RWPE1 (cell line): ENCODE measurements around the gene PSPH.
A peak's percentile ranks its signal among the peaks of the same experiment; 100 is the strongest.
"Not testable (repeated sequence)": the region's sequence is repeated elsewhere in the genome, so short reads cannot be mapped to it uniquely, and the experiment has no call there.

Experiments
- CTCF ChIA-PET: fragments of 350-600 bp; sonication (Branson Sonifier 250); formaldehyde crosslinking; extraction: SDS; loops from one replicate; lab custom pipeline; 2021; lab: Yijun Ruan, JAX
- POLR2A ChIA-PET: fragments of 400-600 bp; formaldehyde crosslinking; extraction: SDS; loops from one replicate; lab custom pipeline; 2020; ENCODE audit warnings: antibody characterized with exemption; ENCODE audit not compliant: low non-redundant PET; lab: Yijun Ruan, JAX
- DNase-seq: peaks from one replicate; pipeline ENCODE4 v3.0.0; 2012; ENCODE audit warnings: low spot score
- H3K27ac ChIP-seq: fragments of 450-650 bp; 2 replicates; pipeline ENCODE4 v1.5.1; 2017
- TF ChIP-seq, protein P1 (sequence below): fragments of 450-650 bp; conservative IDR thresholded peaks from 2 replicates; pipeline ENCODE4 v1.5.1; 2017; ENCODE audit warnings: low read depth, mild to moderate bottlenecking

Gene PSPH

DNA sequence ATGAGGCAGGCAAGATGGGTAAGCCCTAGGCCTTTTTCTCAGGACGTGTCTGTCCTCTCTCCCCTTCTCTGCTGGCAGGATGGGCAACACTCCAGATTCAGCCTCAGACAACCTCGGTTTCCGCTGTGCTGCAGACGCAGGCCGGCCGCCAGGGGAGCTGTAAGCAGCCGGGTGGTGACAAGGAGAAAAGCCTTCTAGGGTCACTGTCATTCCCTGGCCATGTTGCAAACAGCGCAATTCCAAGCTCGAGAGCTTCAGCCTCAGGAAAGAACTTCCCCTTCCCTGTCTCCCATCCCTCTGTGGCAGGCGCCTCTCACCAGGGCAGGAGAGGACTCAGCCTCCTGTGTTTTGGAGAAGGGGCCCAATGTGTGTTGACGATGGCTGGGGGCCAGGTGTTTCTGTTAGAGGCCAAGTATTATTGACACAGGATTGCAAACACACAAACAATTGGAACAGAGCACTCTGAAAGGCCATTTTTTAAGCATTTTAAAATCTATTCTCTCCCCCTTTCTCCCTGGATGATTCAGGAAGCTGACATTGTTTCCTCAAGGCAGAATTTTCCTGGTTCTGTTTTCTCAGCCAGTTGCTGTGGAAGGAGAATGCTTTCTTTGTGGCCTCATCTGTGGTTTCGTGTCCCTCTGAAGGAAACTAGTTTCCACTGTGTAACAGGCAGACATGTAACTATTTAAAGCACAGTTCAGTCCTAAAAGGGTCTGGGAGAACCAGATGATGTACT lies 28.4 kb upstream of the PSPH start:
- ChIA-PET POLR2A (interaction anchor here (0.6 kb wide), 1 partner anchor 122 kb away, joined by 3 read pairs; no protein-coding TSS in a partner anchor), CTCF (no interaction called here)
- peak overlapping the region; percentile 61 for H3K27ac ChIP-seq
- DNase-seq: no peak
- TF ChIP-seq, protein P1, sequence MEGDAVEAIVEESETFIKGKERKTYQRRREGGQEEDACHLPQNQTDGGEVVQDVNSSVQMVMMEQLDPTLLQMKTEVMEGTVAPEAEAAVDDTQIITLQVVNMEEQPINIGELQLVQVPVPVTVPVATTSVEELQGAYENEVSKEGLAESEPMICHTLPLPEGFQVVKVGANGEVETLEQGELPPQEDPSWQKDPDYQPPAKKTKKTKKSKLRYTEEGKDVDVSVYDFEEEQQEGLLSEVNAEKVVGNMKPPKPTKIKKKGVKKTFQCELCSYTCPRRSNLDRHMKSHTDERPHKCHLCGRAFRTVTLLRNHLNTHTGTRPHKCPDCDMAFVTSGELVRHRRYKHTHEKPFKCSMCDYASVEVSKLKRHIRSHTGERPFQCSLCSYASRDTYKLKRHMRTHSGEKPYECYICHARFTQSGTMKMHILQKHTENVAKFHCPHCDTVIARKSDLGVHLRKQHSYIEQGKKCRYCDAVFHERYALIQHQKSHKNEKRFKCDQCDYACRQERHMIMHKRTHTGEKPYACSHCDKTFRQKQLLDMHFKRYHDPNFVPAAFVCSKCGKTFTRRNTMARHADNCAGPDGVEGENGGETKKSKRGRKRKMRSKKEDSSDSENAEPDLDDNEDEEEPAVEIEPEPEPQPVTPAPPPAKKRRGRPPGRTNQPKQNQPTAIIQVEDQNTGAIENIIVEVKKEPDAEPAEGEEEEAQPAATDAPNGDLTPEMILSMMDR: no peak; the same call in 1 of the 2 replicates

DNA sequence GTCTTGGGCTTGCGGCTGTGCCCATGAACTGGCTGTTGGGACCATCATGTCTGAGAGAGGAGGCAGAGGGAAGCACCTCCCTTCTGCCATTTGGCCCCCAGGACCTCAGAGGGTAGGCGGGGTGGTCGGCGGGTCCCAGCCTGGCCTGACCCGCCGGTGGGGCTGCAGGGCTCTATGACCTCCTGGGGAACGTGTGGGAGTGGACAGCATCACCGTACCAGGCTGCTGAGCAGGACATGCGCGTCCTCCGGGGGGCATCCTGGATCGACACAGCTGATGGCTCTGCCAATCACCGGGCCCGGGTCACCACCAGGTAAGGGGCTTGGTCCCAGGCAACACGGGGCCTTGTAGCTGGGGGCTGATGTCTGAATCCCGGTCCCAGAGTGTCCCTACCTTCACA lies 27.0 kb upstream of the PSPH start:
- TF ChIP-seq, protein P1: no peak
- ChIA-PET POLR2A (no interaction called here), CTCF (no interaction called here)
- no peak for DNase-seq
- H3K27ac ChIP-seq: no peak overlapping the region

DNA sequence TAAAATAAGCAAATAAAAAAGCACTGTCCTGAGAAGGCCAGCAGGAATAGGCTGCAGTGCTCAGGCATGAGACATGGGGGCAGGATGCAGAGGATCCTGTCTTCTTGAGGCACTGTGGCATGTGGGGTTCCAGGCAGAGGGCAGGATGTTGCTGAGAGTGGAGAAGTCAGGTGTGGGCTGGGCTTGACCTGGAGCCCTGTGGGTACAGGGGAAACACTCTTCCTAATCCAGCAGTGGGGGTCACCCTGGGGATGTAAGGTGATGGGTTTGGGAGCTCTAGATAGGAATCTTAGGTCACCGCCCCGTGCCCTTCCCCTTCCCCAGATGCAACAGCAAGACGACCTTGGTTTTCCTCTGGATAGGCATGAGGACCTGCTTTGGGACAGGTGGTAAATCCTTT lies 26.4 kb upstream of the PSPH start:
- no peak overlapping the region for H3K27ac ChIP-seq
- ChIA-PET POLR2A (no interaction called here), CTCF (no interaction called here)
- TF ChIP-seq, protein P1: no peak
- no peak for DNase-seq

DNA sequence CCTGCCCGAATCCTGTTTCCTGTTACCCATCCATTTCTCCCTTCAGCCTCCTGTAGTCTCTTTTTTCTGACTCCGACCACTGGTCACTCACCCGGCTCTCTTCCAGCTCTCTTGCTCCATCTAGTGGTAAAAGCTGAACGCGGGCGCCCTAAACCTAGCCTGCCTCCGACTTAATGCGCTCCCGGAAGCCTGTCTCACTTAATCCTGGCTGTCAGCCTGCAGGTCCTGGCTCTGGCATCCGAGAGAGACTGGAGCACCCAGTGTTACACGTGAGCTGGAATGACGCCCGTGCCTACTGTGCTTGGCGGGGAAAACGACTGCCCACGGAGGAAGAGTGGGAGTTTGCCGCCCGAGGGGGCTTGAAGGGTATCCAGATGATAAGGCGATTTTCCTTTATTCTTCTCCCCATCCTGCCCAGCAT lies 23.1 kb upstream of the PSPH start:
- POLR2A ChIA-PET: no interaction called here
- DNase-seq: peak; percentile 82
- CTCF ChIA-PET: interaction anchor here (0.6 to 1.2 kb wide), 7 partner anchors 18 to 433 kb away, joined by 3 to 6 read pairs (median 4); partner anchors contain the start of gene PHKG1
- H3K27ac ChIP-seq: peak overlapping the region; percentile 54
- TF ChIP-seq, protein P1: peak; percentile 96

DNA sequence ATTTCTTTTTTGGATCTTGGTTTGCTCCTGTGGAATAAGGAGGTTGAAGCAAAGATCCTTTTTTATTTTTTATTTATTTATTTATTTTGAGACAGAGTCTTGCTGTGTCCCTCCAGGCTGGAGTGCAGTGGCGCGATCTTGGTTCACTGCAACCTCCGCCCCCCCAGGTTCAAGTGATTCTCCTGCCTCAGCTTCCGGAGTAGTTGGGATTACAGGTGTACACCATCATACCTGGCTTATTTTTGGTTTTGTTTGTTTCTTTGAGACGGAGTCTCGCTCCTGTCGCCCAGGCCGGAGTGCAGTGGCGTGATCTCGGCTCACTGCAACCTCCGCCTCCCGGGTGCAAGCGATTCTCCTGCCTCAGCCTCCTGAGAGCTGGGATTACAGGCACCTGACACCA lies 15.1 kb upstream of the PSPH start:
- CTCF ChIA-PET, H3K27ac ChIP-seq, POLR2A ChIA-PET, DNase-seq: not testable (repeated sequence)

DNA sequence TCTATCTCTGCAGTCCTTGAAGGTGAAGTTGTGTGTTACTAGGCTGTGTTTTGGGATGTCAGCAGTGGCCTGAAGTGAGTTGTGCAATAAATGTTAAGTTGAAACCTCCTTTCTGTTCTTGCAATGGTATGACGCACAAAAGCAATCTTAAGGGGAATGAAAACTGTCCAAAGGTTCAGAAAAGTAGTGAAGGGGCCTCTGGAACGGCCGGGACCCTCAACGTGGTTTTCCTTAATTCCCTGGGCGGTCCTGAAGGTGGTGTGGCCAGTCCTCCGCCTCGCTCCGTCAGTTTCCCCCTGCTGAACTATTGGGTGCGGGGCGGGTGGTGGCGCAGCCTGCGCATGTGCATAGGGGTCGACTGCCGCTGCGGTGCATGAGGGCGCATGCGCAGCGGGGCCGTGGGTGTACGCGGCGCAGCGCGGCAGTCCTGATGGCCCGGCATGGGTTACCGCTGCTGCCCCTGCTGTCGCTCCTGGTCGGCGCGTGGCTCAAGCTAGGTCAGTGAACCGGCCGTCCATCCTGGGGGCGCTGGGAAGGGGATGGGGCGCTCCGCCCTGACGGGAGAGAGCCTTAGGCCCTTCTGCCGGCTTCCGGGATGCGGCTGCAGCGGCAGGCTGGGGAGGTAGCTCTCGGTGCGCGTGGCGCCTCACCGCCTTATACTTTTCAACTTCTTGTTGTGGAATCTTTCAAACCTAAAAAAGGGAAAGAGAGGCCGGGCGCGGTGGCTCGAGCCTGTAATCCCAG lies 12.8 kb upstream of the PSPH start, which contains the start of gene SUMF2:
TSS of gene SUMF2 (plus strand) at position 405 of the 744 bp plus-strand sequence. CDS start at position 431, 26 bp downstream.
- POLR2A ChIA-PET: interaction anchor here (1.1 kb wide), 1 partner anchor 13 kb away, joined by 7 read pairs; the partner anchor contains the start of genes CCT6A and PSPH
- H3K27ac ChIP-seq: peak within 1 kb of the TSS; percentile 92
- TF ChIP-seq, protein P1: peak; percentile 23; the same call in 1 of the 2 replicates
- CTCF ChIA-PET: no interaction called here
- DNase-seq: peak; percentile 98
